Muscle layer of duodenum (tissue), 2 donors: ENCODE data around the gene PABPC4L.

Experiments used
- H3K27ac ChIP-seq: one replicate; pipeline ENCODE4 v1.7.0; 2013; ENCODE audit warnings: mild to moderate bottlenecking, low read length
- H3K27me3 ChIP-seq: one replicate; pipeline ENCODE4 v1.7.0; 2013; ENCODE audit warnings: low read depth, mild to moderate bottlenecking, control low read depth, low read length
- H3K36me3 ChIP-seq, 2 donors: one replicate each; pipeline ENCODE4 v1.7.0; 2013; ENCODE audit warnings: low read length in 2 of 2, control low read depth in 1 of 2, mild to moderate bottlenecking in 1 of 2; ENCODE audit not compliant: insufficient read depth in 2 of 2, control insufficient read depth in 1 of 2
- H3K4me1 ChIP-seq, 2 donors: one replicate each; pipeline ENCODE4 v1.7.0; 2013; ENCODE audit warnings: low read length in 2 of 2, mild to moderate bottlenecking in 2 of 2, control low read depth in 1 of 2, moderate library complexity in 1 of 2; ENCODE audit not compliant: insufficient read depth in 2 of 2, control insufficient read depth in 1 of 2
- H3K4me3 ChIP-seq, 2 donors: one replicate each; pipeline ENCODE4 v1.7.0; 2013; ENCODE audit warnings: low read length in 2 of 2, low read depth in 1 of 2, mild to moderate bottlenecking in 1 of 2
- H3K9me3 ChIP-seq, 2 donors: one replicate each; pipeline ENCODE4 v1.7.0; 2013; ENCODE audit warnings: low read length in 2 of 2, control low read depth in 1 of 2, mild to moderate bottlenecking in 1 of 2; ENCODE audit not compliant: control insufficient read depth in 1 of 2
- donor health status: healthy.

Gene PABPC4L

GRCh38 chr4:134189480-134189879 is 12.1 kb downstream of the PABPC4L start:
- Histone ChIP-seq H3K4me3 (no peak overlapping the region), H3K4me1 (no peaks in the 10 kb centered on the region)

GRCh38 chr4:134178706-134179105 is 22.9 kb downstream of the PABPC4L start:
- H3K27ac ChIP-seq, result no peak overlapping the region
- no peaks in the 10 kb centered on the region for H3K4me1 ChIP-seq
- H3K36me3 ChIP-seq, result no peaks in the 10 kb centered on the region
- H3K4me3 ChIP-seq, result no peak overlapping the region
- no peaks in the 10 kb centered on the region for H3K27me3 ChIP-seq
- peaks cover 0 to 14% of the 10 kb centered on the region in 2 donors for H3K9me3 ChIP-seq

More at GRCh38 chr4:134189480-134189879, 12.1 kb downstream of the PABPC4L start:
- Histone ChIP-seq H3K9me3 (no peaks in the 10 kb centered on the region), H3K27ac (no peak overlapping the region), H3K36me3 (no peaks in the 10 kb centered on the region), H3K27me3 (no peaks in the 10 kb centered on the region)

GRCh38 chr4:134174271-134174670 is 27.3 kb downstream of the PABPC4L start:
- H3K27me3 ChIP-seq, result no peaks in the 10 kb centered on the region
- H3K27ac ChIP-seq, result no peak overlapping the region
- no peak overlapping the region for H3K4me3 ChIP-seq
- peaks cover 0 to 7% of the 10 kb centered on the region in 2 donors for H3K9me3 ChIP-seq
- no peaks in the 10 kb centered on the region for H3K4me1 ChIP-seq
- no peaks in the 10 kb centered on the region for H3K36me3 ChIP-seq

GRCh38 chr4:134160211-134160610 is 41.4 kb downstream of the PABPC4L start:
- no peaks in the 10 kb centered on the region for H3K4me1 ChIP-seq
- H3K27ac ChIP-seq, result no peak overlapping the region
- H3K9me3 ChIP-seq, result no peaks in the 10 kb centered on the region
- no peaks in the 10 kb centered on the region for H3K27me3 ChIP-seq
- no peaks in the 10 kb centered on the region for H3K36me3 ChIP-seq
- H3K4me3 ChIP-seq, result no peak overlapping the region

- Histone ChIP-seq H3K4me1 (no peaks in the 10 kb centered on the region), H3K4me3 (no peak overlapping the region), H3K27ac (no peak overlapping the region), H3K9me3 (no peaks in the 10 kb centered on the region), H3K27me3 (no peaks in the 10 kb centered on the region), H3K36me3 (no peaks in the 10 kb centered on the region)
These were observed 47.5 kb downstream of the PABPC4L start for GRCh38 chr4:134154097-134154496.

- Histone ChIP-seq H3K27ac (no peak overlapping the region), H3K36me3 (no peaks in the 10 kb centered on the region), H3K27me3 (no peaks in the 10 kb centered on the region), H3K4me1 (no peaks in the 10 kb centered on the region), H3K4me3 (no peak overlapping the region), H3K9me3 (no peaks in the 10 kb centered on the region)
These were observed 53.6 kb downstream of the PABPC4L start for GRCh38 chr4:134147941-134148340.
